ENCODE measurements around the gene HSBP1L1.

Gene HSBP1L1

DNA sequence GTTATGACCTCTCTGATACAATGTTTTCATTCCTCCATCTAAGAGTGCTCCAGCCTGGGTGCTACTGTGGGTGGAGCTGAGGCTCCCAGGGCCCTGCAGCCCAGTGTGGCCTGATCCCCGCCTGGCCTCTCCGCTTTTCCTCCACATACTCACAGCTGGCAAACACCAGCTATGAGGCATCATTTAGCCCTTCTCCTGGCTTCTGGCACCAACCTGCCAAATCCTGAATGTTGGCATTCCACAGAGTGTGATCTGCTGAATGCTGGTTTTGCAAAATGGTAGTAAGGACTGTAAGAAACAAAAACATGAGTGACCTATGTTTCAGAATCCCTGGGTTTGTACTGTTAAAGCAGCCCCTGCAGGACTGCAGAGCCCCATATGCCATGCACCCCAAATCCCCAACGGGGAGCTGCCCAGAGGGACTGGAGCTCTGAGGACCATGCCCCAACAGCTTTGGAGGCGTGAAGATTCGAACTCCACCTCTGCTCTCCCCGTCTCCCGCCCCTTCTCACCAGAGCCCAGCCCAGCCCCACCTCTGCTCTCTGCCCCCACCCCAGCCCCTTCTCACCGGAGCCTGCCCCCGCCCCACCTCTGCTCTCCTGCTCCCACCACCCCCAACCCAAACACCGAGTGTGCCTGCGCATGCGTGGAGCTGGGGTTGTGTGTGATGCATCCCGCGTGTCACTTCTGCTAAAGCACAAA, 17.2 kb upstream of the HSBP1L1 start:
- H3K4me3 ChIP-seq (ENCODE audit: low read depth, low read length), result no peak overlapping the region
- TF ChIP-seq, protein P1, sequence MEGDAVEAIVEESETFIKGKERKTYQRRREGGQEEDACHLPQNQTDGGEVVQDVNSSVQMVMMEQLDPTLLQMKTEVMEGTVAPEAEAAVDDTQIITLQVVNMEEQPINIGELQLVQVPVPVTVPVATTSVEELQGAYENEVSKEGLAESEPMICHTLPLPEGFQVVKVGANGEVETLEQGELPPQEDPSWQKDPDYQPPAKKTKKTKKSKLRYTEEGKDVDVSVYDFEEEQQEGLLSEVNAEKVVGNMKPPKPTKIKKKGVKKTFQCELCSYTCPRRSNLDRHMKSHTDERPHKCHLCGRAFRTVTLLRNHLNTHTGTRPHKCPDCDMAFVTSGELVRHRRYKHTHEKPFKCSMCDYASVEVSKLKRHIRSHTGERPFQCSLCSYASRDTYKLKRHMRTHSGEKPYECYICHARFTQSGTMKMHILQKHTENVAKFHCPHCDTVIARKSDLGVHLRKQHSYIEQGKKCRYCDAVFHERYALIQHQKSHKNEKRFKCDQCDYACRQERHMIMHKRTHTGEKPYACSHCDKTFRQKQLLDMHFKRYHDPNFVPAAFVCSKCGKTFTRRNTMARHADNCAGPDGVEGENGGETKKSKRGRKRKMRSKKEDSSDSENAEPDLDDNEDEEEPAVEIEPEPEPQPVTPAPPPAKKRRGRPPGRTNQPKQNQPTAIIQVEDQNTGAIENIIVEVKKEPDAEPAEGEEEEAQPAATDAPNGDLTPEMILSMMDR (IDR thresholded peaks at IDR 0.05; ENCODE audit: borderline replicate concordance, insufficient read depth, low read depth, low read length), result no peak

DNA sequence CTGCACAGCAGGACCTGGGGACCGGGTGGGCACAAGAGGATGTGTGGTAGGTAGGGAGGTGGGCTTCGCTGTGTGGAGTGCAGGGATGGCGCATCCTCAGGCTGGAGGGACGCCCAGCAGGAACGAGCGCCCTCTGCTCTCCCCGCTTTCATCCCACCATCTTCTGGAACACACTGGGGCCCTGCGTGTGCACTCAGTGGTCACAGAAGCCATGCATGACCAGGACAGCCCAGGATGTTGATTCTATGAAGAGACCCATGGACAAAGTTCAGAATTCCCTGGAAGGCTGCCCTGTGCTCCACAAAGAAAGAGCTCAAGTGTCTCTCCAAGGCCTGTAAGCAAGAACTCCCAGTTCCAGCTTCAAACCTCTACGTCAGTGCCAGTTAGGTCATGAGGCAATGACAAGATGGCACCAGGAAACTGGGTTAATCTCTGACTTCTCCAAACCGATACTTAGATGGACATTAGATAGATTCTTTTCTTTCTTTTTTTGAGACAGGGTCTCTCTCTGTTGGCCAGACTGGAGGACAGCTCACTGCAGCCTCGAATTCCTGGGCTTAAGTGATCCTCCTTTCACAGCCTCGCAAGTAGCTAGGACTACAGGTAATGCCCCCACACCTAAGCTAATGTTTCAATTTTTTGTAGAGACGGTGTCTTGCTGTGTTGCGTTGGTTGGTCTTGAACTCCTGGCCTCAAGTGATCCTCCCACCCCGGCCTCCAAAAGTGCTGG, 16.4 kb upstream of the HSBP1L1 start:
- H3K4me3 ChIP-seq (ENCODE audit: low read depth, low read length), result no peak overlapping the region
- TF ChIP-seq, protein P1 (IDR thresholded peaks at IDR 0.05; ENCODE audit: borderline replicate concordance, insufficient read depth, low read depth, low read length), result no peak

DNA sequence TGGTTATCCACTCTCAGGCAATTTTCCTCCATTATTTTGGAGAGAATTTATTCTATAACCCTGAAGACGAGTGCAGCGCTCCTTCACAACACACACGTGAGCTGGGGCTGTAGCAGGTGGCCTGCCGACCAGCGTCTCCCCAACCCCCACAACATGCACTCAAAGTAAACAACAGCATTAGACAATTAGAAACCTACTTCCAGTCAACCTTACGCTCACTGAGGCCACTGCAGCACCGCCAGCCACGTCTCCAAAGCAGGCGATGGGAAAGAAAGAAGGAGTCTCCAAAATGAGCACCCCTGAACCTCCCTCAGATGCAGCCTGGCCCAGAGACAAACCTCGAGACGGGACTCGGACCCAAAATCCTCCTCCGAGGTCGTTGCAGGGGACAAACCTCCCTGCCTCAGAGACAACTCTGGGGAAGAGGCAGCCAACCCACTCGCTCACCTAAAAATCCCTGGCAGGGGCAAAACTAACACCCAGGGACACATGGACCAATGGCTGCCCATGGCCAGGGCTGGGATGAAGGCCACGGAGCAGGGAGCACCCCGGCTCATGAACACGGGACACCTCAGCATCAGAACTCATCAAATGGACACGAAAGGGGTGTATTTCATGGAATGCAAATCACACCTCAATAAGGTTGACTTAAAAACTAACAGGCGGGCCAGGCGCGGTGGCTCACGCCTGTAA, 15.6 kb upstream of the HSBP1L1 start:
- TF ChIP-seq, protein P1 (IDR thresholded peaks at IDR 0.05; ENCODE audit: borderline replicate concordance, insufficient read depth, low read depth, low read length), result no peak
- no peak overlapping the region for H3K4me3 ChIP-seq (ENCODE audit: low read depth, low read length)

DNA sequence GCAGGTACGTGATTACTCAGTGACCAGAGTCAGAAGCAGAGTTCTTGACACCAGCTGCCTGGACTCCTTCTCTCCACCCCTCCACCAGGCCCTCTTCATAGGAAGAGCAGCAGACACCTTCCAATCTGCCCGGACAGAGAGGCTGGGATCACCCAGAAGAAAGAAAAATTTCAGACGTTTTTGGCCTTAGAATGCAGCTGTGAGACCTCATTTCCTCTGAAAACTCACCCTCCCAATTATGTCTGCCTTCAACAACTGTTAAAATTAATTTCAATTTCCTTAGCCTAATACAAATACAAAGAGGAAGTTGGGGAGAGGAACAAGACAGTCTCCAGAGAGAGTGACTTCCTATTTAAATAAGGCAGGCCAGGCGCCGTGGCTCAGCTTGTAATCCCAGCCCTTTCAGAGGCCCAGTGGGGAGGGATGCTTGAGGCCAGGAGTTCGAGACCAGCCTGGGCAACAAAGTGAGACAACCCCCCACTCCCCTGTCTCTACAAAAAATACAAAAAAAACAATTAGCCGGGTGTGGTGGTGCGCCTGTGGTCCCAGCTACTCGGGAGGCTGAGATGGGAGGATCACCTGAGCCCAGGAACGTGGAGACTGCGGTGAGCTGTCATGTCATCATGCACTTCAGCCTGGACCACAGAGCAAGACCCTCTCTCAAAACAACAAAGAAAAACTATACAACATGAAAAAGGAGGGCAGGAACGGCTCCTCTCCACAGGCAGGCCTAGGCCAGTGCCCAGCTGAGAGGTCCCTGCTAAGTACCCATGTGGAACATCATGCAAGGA, 14.6 kb upstream of the HSBP1L1 start:
- TF ChIP-seq, protein P1 (IDR thresholded peaks at IDR 0.05; ENCODE audit: borderline replicate concordance, insufficient read depth, low read depth, low read length), result no peak
- peak overlapping the region; percentile 81 for H3K4me3 ChIP-seq (ENCODE audit: low read depth, low read length)

DNA sequence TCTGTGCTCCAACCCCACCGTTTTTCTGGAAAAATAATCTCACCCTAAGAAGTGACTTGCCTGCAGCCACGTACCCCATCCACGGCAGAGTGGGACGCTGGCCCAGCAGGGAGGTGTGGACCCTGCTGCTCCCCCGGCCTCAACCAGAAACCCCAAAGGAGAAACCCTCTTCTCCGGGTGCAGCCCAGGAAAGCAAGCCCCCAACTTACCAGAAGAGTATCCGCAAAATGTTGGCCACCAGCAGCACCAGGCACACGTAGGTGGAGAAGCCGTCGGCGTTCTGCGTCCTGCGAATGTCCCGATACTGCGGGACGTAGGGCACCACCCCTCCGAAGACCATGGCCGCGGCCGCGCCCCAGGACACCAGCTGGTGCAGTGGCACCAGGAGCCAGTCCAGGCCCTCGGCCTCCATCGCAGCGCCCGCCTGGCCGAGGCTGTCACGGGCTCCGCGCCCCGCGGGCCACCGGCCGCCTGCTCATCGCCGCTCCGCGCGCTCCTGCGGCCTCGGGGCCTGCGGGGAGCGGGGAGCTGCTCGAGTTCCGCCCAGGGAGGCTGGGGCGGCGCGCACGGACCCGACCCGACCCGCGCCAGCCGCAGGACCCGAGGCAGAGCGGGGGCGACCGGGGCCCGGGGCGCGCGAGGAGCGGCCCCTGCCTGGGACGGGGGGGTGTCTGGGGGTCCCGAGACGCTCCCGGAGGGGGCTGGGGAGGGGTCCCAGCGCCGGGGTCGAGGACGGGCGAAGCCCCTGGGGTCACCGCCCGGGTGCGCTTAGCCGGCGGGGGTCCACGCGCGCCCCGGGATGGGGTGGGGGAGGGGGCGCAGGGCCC, 13.7 kb upstream of the HSBP1L1 start:
- TF ChIP-seq, protein P1 (IDR thresholded peaks at IDR 0.05; ENCODE audit: borderline replicate concordance, insufficient read depth, low read depth, low read length), result no peak
- H3K4me3 ChIP-seq (ENCODE audit: low read depth, low read length), result peak overlapping the region; percentile 81

Measured in GM12875 (cell line).